NCI-H2107 (cell line): Measurements from ENCODE around the gene USP5.
A peak's percentile ranks its signal among the peaks of the same experiment; 100 is the strongest.

Source experiments
- DNase-seq: peaks from one replicate; lab custom pipeline; 2025; lab: John Stamatoyannopoulos, UW

Gene USP5

GRCh38 chr12:6826125-6826733 lies 25.7 kb upstream of the USP5 start:
- no peak for DNase-seq

GRCh38 chr12:6826734-6827436 lies 25.1 kb upstream of the USP5 start:
- no peak for DNase-seq

- DNase-seq, result peak; percentile 58
Measured at GRCh38 chr12:6827437-6827911, 24.5 kb upstream of the USP5 start.

DNA sequence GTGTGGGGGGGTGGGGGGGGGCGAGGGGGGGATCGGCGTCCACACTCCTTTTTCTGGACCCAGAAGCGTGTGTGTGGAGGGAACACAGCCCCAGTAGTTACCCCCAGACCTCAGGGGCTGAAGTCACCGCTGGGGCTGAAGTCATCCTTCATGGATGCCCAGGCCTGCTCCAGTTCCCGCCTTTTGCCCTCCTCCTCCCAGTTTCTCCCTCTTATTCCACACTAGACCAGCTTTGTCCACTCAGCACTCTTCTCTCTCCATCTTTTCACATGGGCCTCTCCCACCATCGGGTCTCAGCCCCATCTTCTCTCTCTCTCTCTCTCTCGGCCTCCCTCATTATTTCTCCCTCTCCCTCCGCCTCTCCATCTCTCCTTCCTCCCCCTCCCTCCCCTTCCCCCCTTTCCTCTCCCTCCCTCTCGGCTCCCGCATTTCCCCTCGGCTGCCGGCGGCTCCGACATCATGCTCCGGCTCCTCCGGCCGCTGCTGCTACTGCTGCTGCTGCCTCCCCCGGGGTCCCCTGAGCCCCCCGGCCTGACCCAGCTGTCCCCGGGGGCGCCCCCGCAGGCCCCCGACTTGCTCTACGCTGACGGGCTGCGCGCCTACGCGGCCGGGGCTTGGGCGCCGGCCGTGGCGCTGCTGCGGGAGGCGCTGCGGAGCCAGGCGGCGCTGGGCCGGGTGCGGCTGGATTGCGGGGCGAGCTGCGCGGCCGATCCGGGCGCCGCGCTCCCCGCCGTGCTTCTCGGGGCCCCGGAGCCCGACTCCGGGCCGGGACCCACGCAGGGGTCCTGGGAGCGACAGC lies 23.8 kb upstream of the USP5 start, which contains the start of gene P3H3:
Gene P3H3 (plus strand): TSS at position 426 of the 799 bp plus-strand sequence. CDS start 34 bp downstream, at position 460.
- no peak for DNase-seq

DNA sequence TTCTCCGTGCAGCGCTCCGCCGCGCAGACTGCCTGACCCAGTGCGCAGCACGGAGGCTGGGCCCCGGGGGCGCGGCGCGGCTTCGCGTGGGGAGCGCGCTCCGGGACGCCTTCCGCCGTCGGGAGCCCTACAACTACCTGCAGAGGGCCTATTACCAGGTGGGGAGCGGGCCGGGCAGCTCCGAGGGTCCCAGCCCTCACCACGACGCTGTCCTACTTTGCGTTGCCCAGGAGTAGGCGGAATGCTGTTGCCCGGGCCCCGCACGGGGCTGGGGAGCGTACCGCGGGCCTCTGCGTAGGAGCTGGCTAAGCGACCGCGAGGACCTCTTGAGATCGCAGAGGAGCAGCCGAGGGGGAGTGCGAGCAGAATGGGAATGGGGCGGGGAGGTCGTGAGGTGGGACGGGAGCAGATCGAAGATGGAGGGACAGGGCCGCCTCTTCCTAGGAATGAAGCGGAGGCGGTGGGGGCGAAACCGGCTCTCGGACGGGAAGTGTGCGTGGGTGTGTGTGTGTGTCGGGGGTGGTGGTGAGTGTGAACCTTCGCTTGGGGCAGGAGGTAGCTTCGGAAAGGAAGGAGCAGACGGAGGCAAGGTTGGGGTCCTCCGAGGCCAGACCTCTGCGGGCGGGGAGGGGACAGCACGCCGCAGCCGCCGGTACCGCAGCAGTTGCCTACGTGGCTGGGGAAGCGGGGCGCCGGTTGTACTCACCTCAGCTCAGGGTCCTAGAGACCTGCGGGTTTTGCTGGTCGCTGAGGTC lies 23.0 kb upstream of the USP5 start:
- DNase-seq, result peak; percentile 21

DNA sequence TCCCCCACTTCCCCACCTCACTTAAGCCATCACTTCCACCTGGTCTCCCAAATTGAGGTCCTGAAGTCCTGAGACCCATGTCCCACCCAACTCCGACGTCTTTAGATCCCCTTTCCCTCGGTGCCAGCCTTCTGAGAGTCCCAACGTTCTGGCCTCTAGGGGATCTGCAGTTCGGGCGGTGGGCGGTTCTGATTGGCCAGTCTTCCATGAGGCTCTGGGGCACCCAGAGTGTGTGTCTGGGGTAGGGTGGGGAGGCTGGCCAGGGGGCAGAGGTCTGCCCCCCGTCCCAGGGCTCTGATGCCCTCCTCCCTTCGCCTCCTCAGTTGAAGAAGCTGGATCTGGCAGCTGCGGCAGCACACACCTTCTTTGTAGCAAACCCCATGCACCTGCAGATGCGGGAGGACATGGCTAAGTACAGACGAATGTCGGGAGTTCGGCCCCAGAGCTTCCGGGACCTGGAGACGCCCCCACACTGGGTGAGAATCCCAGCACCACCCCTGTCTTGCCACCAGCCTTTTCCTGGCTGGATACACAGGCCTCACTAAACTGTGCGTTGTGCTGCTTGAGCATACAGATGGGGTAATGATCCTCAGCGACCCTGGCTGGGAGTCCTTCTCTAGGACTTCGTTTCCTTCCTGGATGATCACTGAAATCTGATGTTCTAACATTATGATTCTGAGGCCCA lies 22.3 kb upstream of the USP5 start:
- DNase-seq, result no peak

- no peak for DNase-seq
Measured at GRCh38 chr12:6830286-6830890, 21.6 kb upstream of the USP5 start.

- DNase-seq, result no peak
Measured at GRCh38 chr12:6830999-6831398, 21.0 kb upstream of the USP5 start.

DNA sequence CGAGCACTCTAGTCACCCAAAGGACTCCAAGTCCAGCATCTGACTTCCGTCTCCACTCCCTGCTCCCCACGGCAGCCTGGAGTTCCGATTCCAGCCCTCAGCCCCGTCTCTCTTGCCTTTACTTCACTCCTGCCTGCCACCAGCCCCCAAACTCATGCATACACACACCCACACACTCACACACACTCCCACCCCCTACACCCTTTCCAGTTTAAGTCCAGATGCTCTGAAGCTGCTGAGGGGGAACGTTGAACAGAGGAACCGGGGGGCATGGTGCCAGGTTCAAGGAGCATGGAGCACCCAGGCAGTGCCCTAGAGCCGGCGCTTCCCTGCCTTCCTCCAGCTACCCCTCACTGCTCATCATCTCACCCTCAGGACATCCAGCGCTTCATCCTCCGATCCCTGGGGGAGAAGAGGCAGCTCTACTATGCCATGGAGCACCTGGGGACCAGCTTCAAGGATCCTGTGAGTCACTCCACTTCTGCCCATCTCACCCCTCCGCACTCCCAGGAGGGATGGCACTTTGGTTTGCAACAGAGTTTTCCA lies 20.4 kb upstream of the USP5 start:
- DNase-seq, result no peak

GRCh38 chr12:6832125-6832524 lies 19.8 kb upstream of the USP5 start:
- no peak for DNase-seq

GRCh38 chr12:6833189-6833890 lies 18.6 kb upstream of the USP5 start:
- DNase-seq, result no peak

- no peak for DNase-seq
Measured at GRCh38 chr12:6834254-6834653, 17.7 kb upstream of the USP5 start.

DNA sequence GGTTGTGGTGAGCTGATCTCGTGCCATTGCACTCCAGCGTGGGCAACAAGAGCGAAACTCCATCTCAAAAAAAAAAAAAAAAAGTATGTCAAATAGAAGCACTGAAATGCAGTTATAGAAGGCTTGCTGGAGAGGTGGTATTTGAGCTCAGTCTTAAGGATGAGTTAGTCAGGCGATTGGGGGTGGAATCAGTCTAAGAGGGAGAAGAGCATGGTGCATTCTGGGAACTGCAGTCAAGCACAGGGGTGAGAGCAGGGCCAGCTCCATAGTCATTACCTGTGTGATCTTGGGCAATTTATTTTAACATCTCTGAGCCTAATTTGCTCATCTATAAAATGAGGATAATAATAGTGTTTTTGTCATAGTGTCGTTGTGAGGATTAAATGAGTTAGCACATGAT lies 17.1 kb upstream of the USP5 start:
- no peak for DNase-seq

DNA sequence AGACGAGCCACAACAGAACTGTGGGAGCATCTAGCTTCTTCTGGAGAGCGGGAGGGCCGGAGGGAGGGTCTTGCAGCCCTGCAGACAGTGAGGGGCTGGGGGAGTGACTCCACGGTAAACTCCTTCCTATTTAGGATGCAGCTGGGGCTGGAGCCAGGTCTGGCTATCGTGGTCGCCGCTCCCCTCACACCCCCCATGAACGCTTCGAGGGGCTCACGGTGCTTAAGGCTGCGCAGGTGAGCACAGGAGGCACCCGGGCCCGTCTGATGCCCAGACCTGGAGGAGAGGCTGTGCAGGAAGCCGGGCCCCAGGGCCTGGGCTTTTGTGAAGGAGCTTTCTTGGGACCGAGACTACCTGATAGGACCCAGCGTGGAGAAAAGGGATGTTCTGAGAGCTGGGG lies 15.1 kb upstream of the USP5 start:
- no peak for DNase-seq

DNA sequence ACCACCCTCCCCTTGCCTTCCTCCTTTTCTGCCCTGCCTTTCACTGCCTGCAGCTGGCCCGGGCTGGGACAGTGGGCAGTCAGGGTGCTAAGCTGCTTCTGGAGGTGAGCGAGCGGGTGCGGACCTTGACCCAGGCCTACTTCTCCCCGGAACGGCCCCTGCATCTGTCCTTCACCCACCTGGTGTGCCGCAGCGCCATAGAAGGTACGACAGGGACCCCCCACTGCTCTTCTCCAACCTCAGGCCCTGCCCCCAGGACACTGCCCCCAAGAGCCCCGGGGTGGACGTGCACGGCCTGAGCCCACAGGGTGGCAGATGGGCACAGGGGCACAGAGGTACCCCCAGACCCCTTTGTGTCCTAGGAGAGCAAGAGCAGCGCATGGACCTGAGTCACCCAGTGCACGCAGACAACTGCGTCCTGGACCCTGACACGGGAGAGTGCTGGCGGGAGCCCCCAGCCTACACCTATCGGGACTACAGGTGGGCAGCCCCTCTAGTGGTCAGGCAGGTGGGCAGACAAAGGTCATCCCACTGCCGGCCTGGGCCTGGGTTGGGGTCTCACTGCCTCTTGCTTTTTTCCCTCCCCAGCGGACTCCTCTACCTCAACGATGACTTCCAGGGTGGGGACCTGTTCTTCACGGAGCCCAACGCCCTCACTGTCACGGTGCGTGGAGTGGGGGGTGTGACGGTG lies 14.4 kb upstream of the USP5 start:
- no peak for DNase-seq

DNA sequence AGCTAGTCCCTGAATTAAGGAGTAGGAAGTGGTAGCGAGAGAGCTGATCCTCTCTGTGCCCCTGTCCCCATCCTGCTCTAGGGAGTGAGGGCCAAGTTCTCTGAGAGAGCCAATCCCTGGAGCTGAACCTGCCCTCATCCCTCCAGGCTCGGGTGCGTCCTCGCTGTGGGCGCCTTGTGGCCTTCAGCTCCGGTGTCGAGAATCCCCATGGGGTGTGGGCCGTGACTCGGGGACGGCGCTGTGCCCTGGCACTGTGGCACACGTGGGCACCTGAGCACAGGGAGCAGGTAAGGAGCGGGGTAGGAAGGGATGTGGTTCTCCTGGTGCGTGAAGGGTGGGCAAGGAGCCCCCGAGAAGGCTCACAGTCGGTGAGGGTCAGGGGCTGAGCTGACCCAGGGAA lies 13.1 kb upstream of the USP5 start:
- no peak for DNase-seq

DNA sequence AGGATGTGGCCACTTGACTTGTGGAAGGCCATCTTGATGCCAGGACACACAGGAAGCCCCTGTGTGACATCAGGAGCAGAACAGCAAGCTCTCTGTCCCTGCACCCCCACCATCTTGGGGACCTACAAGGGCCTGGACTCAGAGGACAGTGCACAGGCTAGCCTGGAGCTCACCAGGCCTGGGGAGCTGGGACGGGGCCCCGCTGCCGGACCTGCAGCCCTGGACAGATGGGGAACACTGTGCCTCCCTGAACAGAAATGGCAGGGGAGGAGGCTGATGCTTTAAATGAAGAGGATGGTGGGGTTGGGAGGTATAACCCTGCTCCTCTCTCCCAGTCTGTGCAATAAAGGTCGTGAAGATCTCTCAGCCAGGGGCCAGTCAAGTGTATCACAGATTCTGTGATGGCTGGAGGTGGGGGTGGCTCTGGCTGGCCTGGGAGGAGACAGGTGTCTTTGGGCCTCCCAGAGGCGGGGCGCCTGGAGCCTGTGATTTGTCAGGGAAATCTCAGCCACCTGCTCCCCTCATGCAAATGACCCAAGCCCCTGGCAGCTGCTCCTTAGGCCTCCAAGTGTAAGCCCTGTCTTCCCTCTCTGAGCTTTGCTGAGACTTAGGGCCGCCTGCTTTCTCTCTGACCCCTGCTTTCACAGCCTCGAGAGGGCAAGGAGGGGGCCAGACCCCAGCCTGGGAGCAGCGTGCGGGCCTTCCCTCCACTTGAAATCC lies 12.3 kb upstream of the USP5 start:
- DNase-seq, result peak; percentile 64

DNA sequence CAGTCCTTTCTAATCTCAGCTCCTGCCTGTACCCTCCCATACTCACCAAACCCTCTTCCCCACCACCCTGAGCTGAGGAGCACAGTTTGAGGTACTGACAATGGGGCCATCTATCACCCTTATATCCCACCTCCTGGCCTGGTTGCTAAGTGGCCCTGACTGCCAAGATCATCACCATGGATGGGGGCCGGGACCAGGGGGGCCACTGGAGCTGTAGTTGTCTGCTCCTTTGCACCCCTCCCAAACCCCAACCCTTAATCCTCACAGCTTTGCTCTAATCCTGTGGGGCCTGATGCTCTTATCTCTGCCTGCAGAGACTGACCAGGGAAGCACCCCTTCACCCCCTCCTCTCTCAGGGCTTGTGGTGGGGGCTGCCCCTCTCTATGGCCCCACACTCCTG lies 11.6 kb upstream of the USP5 start:
- no peak for DNase-seq
